Measurements from ENCODE around the gene CNIH1. TPM values are rescaled to one million over a fixed set of nuclear protein-coding genes. Genes with fewer than 3 reads are reported as not detected.

The CNIH1 gene
- total and polyA plus RNA-seq, 2 of the 13 experiments (the other 11 are each of a cell fraction or from before 2014, with no cell fraction given): 166 to 421 TPM

DNA sequence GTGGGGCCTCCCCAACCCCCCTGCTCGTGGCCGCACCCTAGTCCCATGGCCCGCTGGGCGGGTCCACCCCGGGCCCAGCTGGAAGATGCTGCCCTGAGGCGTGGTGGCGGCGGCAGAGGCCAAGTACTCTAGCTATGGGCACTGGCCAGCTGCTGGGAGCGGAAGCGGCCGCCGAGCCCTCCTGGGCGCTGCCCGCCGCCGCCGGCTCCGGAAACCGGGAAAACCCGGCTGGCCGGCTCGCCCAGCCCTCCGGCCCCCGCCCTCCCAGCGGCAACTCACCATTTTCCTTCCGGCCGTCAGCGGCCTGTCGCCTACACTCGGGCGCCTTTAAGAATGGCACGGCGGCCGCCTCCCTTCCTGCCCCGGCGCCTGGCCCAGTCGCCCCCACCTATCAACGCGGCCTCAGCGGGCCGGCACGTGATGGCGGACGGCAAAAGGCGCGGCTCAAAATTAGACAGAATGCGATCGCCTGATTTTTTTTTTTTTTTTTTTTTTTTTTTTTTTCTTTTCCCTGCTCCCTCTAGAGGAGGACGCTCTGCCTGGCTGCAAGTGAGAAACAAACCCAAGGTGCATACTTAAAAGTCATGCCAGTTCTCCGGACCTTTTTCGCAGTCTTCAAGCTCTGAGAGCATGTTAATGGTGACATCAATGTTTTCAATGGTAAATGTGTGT, 47.6 kb upstream of the CNIH1 start, which contains the start of gene GMFB (continued):
- TF ChIP-seq GMEB1 (CRISPR knock-in tag; IDR thresholded peaks at IDR 0.05; ENCODE audit: borderline replicate concordance) (peak; percentile 39), NKX3-1 (CRISPR knock-in tag; IDR thresholded peaks at IDR 0.05) (no peak), ZNF788 (CRISPR knock-in tag; IDR thresholded peaks at IDR 0.05; ENCODE audit: borderline replicate concordance) (peak; percentile 75), ZFY (CRISPR knock-in tag; IDR thresholded peaks at IDR 0.05) (peak; percentile 84), ZNF225 (CRISPR knock-in tag; IDR thresholded peaks at IDR 0.05) (peak; percentile 65; the same call in 1 of the 2 replicates), ATF4 (CRISPR knock-in tag; IDR thresholded peaks at IDR 0.05) (0 out of 4 replicates have a peak, but pooled peaks of 1 of the 2 experiments have one; percentile 24), LCORL (IDR thresholded peaks at IDR 0.05) (no peak), LCORL (CRISPR knock-in tag; IDR thresholded peaks at IDR 0.05) (peak; percentile 62; the same call in 1 of the 2 replicates), MAFF (IDR thresholded peaks at IDR 0.05; ENCODE audit: low read depth, low read length) (no peak), KDM5A (IDR thresholded peaks at IDR 0.05; ENCODE audit: borderline replicate concordance, low read length) (peak; percentile 52; the same call in 1 of the 2 replicates), NFYC (CRISPR knock-in tag; IDR thresholded peaks at IDR 0.05) (peak; percentile 73), JUND (CRISPR knock-in tag; IDR thresholded peaks at IDR 0.05) (no peak), ZFP1 (CRISPR knock-in tag; IDR thresholded peaks at IDR 0.05) (0 out of 2 replicates have a peak, but pooled peaks have one; percentile 41), ZNF432 (CRISPR knock-in tag; IDR thresholded peaks at IDR 0.05; ENCODE audit: borderline replicate concordance) (no peak), ZNF550 (CRISPR knock-in tag; IDR thresholded peaks at IDR 0.05; ENCODE audit: borderline replicate concordance) (no peak; the same call in 1 of the 2 replicates), SIN3A (IDR thresholded peaks at IDR 0.05; ENCODE audit: borderline replicate concordance, low read depth, low read length) (peak; percentile 66; the same call in 1 of the 2 replicates), ZNF619 (CRISPR knock-in tag; IDR thresholded peaks at IDR 0.05) (no peak), ZNF30 (CRISPR knock-in tag; IDR thresholded peaks at IDR 0.05) (0 out of 2 replicates have a peak, but pooled peaks have one; percentile 67), ZNF296 (CRISPR knock-in tag; conservative IDR thresholded peaks at IDR 0.05) (no peak), ZBTB20 (CRISPR knock-in tag; IDR thresholded peaks at IDR 0.05; ENCODE audit: borderline replicate concordance, low read depth) (no peak), ZSCAN22 (CRISPR knock-in tag; IDR thresholded peaks at IDR 0.05) (no peak), MTF2 (CRISPR knock-in tag; IDR thresholded peaks at IDR 0.05; ENCODE audit: borderline replicate concordance) (0 out of 2 replicates have a peak, but pooled peaks have one; percentile 55)
- TF ChIP-seq, protein P1, sequence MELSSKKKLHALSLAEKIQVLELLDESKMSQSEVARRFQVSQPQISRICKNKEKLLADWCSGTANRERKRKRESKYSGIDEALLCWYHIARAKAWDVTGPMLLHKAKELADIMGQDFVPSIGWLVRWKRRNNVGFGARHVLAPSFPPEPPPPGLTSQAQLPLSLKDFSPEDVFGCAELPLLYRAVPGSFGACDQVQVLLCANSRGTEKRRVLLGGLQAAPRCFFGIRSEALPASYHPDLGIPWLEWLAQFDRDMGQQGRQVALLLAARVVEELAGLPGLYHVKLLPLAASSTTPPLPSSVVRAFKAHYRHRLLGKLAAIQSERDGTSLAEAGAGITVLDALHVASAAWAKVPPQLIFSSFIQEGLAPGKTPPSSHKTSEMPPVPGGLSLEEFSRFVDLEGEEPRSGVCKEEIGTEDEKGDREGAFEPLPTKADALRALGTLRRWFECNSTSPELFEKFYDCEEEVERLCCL (CRISPR knock-in tag; IDR thresholded peaks at IDR 0.05; ENCODE audit: borderline replicate concordance): 0 out of 2 replicates have a peak, but pooled peaks have one; percentile 24
- TF ChIP-seq, protein P2, sequence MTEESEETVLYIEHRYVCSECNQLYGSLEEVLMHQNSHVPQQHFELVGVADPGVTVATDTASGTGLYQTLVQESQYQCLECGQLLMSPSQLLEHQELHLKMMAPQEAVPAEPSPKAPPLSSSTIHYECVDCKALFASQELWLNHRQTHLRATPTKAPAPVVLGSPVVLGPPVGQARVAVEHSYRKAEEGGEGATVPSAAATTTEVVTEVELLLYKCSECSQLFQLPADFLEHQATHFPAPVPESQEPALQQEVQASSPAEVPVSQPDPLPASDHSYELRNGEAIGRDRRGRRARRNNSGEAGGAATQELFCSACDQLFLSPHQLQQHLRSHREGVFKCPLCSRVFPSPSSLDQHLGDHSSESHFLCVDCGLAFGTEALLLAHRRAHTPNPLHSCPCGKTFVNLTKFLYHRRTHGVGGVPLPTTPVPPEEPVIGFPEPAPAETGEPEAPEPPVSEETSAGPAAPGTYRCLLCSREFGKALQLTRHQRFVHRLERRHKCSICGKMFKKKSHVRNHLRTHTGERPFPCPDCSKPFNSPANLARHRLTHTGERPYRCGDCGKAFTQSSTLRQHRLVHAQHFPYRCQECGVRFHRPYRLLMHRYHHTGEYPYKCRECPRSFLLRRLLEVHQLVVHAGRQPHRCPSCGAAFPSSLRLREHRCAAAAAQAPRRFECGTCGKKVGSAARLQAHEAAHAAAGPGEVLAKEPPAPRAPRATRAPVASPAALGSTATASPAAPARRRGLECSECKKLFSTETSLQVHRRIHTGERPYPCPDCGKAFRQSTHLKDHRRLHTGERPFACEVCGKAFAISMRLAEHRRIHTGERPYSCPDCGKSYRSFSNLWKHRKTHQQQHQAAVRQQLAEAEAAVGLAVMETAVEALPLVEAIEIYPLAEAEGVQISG (CRISPR knock-in tag; IDR thresholded peaks at IDR 0.05): peak; percentile 68

All from HepG2 (cell line).